ENCODE measurements around the gene ZNF506.
"Not testable (repeated sequence)": the region's sequence is repeated elsewhere in the genome, so short reads cannot be mapped to it uniquely, and the experiment has no call there.

Gene ZNF506

GRCh38 chr19:19747357-19748220 lies 74.0 kb downstream of the ZNF506 start:
- Histone ChIP-seq H3K36me3 (ENCODE audit: control insufficient read depth, insufficient read depth, low read length) (no peaks in the 10 kb centered on the region), H3K4me3 (replicated peaks; ENCODE audit: low read depth, low read length) (no peak overlapping the region), H3K27me3 (replicated peaks; ENCODE audit: control insufficient read depth, insufficient read depth, low read length) (no peaks in the 10 kb centered on the region)
- no peak for DNase-seq (ENCODE audit: extremely low read depth, insufficient read length)
- TF ChIP-seq CTCF (IDR thresholded peaks at IDR 0.05; ENCODE audit: insufficient read depth, low read length, poor library complexity, severe bottlenecking), result no peak

GRCh38 chr19:19746286-19747213 lies 75.0 kb downstream of the ZNF506 start:
- Histone ChIP-seq H3K4me3 (replicated peaks; ENCODE audit: low read depth, low read length) (no peak overlapping the region), H3K36me3 (ENCODE audit: control insufficient read depth, insufficient read depth, low read length) (no peaks in the 10 kb centered on the region), H3K27me3 (replicated peaks; ENCODE audit: control insufficient read depth, insufficient read depth, low read length) (no peaks in the 10 kb centered on the region)
- no peak for TF ChIP-seq CTCF (IDR thresholded peaks at IDR 0.05; ENCODE audit: insufficient read depth, low read length, poor library complexity, severe bottlenecking)
- DNase-seq (ENCODE audit: extremely low read depth, insufficient read length), result no peak

- no peak for DNase-seq (ENCODE audit: extremely low read depth, insufficient read length)
Observed at GRCh38 chr19:19745496-19746285, 75.9 kb downstream of the ZNF506 start.

GRCh38 chr19:19744641-19745040 lies 76.9 kb downstream of the ZNF506 start:
- no peaks in the 10 kb centered on the region for H3K36me3 ChIP-seq (ENCODE audit: control insufficient read depth, insufficient read depth, low read length)
- no peaks in the 10 kb centered on the region for H3K27me3 ChIP-seq (replicated peaks; ENCODE audit: control insufficient read depth, insufficient read depth, low read length)
- no peak overlapping the region for H3K4me3 ChIP-seq (replicated peaks; ENCODE audit: low read depth, low read length)
- DNase-seq (ENCODE audit: extremely low read depth, insufficient read length), result no peak
- TF ChIP-seq CTCF (IDR thresholded peaks at IDR 0.05; ENCODE audit: insufficient read depth, low read length, poor library complexity, severe bottlenecking), result no peak

More at GRCh38 chr19:19745496-19746285, 75.9 kb downstream of the ZNF506 start:
- H3K27me3 ChIP-seq (replicated peaks; ENCODE audit: control insufficient read depth, insufficient read depth, low read length), result no peaks in the 10 kb centered on the region
- H3K36me3 ChIP-seq (ENCODE audit: control insufficient read depth, insufficient read depth, low read length), result no peaks in the 10 kb centered on the region
- H3K4me3 ChIP-seq (replicated peaks; ENCODE audit: low read depth, low read length), result no peak overlapping the region
- TF ChIP-seq CTCF (IDR thresholded peaks at IDR 0.05; ENCODE audit: insufficient read depth, low read length, poor library complexity, severe bottlenecking), result no peak

- not testable (repeated sequence) for H3K4me3 ChIP-seq (replicated peaks; ENCODE audit: low read depth, low read length); H3K27me3 ChIP-seq (replicated peaks; ENCODE audit: control insufficient read depth, insufficient read depth, low read length); H3K36me3 ChIP-seq (ENCODE audit: control insufficient read depth, insufficient read depth, low read length); DNase-seq (ENCODE audit: extremely low read depth, insufficient read length)
Observed at GRCh38 chr19:19743921-19744320, 77.6 kb downstream of the ZNF506 start.
